Uterus (tissue), 4 donors: Measurements from ENCODE around the gene UCK1. TPM values are rescaled to one million over a fixed set of nuclear protein-coding genes. Genes with fewer than 3 reads are reported as not detected.

ENCODE experiments used
- DNase-seq, 2 donors: peaks; one replicate each; pipeline ENCODE4 v3.0.0-alpha.2; 2019 to 2020
- H3K27ac ChIP-seq, 2 donors: fragments of 200-600 bp; sonication (generic); 1 replicate in 1 of 2; 2 replicates in 1 of 2; pipeline ENCODE4 v1.5.1; 2016 to 2018
- H3K27me3 ChIP-seq, 2 donors: fragments of 200-600 bp; sonication (generic); one replicate each; pipeline ENCODE4 v1.5.1; 2018 to 2019; ENCODE audit warnings: control low read depth in 1 of 2
- H3K36me3 ChIP-seq, 2 donors: fragments of 200-600 bp; sonication (generic); one replicate each; pipeline ENCODE4 v1.5.1; 2019; ENCODE audit warnings: control low read depth in 1 of 2
- H3K4me1 ChIP-seq, 2 donors: fragments of 200-600 bp; sonication (generic); one replicate each; pipeline ENCODE4 v1.5.1; 2018 to 2019; ENCODE audit warnings: control low read depth in 1 of 2
- H3K4me3 ChIP-seq, 2 donors: fragments of 200-600 bp; sonication (generic); 1 replicate in 1 of 2; 2 replicates in 1 of 2; pipeline ENCODE4 v1.5.1; 2018 to 2019; ENCODE audit warnings: mild to moderate bottlenecking in 1 of 2
- H3K9me3 ChIP-seq, 2 donors: fragments of 200-600 bp; sonication (generic); one replicate each; pipeline ENCODE4 v1.5.1; 2019; ENCODE audit warnings: control low read depth in 1 of 2
- CTCF ChIP-seq, 4 experiments: fragments of 200-600 bp in 2 of 4; fragments of 450-650 bp in 2 of 4; sonication (generic) in 2 of 4; IDR thresholded peaks; one replicate each; pipeline ENCODE4 v1.5.1; 2016 to 2019; ENCODE audit warnings: antibody characterized with exemption in 4 of 4, mild to moderate bottlenecking in 2 of 4, moderate library complexity in 1 of 4
- POLR2A ChIP-seq, 2 donors: fragments of 450-650 bp; IDR thresholded peaks; one replicate each; pipeline ENCODE4 v1.6.1; 2016; ENCODE audit warnings: antibody characterized with exemption in 2 of 2, mild to moderate bottlenecking in 1 of 2, moderate library complexity in 1 of 2
- intact Hi-C: fragments of 100-400 bp; cut with DNase I; formaldehyde crosslinking; loops from one replicate; pipeline ENCODE4 v1.15.1; 2023; ENCODE audit warnings: low total_unique reads
- total RNA-seq, 4 donors: library from RNA; depleted of rRNA in 3 of 4; stranded (reverse); fragments of >200 nt in 3 of 4; gene quantifications; one replicate each; pipeline versions ENCODE4 v1.1.0 to v1.2.4, GENCODE V29; 2014 to 2023
- donor health status: DM: yes; HTN: yes; CAD: no.

UCK1 gene
- total RNA-seq, 4 donors from 2014 or later = 7.7 to 37.7 (median 18.6) TPM

- intact Hi-C loops = no loop called here
- no peaks in the 10 kb centered on the region for H3K36me3 ChIP-seq
- peak overlapping the region; percentile 47 to 100 for H3K4me3 ChIP-seq
- no peaks in the 10 kb centered on the region for H3K4me1 ChIP-seq
- H3K27ac ChIP-seq = peak overlapping the region; percentile 80 to 91
- H3K27me3 ChIP-seq = no peaks in the 10 kb centered on the region
- DNase-seq = no peak
- no peak for TF ChIP-seq CTCF (IDR thresholded peaks at IDR 0.05)
- TF ChIP-seq POLR2A (IDR thresholded peaks at IDR 0.05) = no peak
- no peaks in the 10 kb centered on the region for H3K9me3 ChIP-seq
Measured at GRCh38 chr9:131529597-131530545, 1.2 kb downstream of the UCK1 start.

GRCh38 chr9:131528886-131529505 is 2.1 kb downstream of the UCK1 start:
- intact Hi-C loops = no loop called here
- no peaks in the 10 kb centered on the region for H3K4me1 ChIP-seq
- TF ChIP-seq CTCF (IDR thresholded peaks at IDR 0.05) (no peak), POLR2A (IDR thresholded peaks at IDR 0.05) (no peak)
- no peak overlapping the region for H3K27ac ChIP-seq
- no peak overlapping the region for H3K4me3 ChIP-seq
- H3K9me3 ChIP-seq = no peaks in the 10 kb centered on the region
- no peaks in the 10 kb centered on the region for H3K36me3 ChIP-seq
- DNase-seq = no peak
- H3K27me3 ChIP-seq = no peaks in the 10 kb centered on the region

- DNase-seq = no peak
- Histone ChIP-seq H3K27ac (no peak overlapping the region), H3K4me3 (no peak overlapping the region), H3K4me1 (no peaks in the 10 kb centered on the region), H3K36me3 (no peaks in the 10 kb centered on the region), H3K9me3 (no peaks in the 10 kb centered on the region), H3K27me3 (no peaks in the 10 kb centered on the region)
- intact Hi-C loops = no loop called here
- TF ChIP-seq CTCF (IDR thresholded peaks at IDR 0.05) (no peak), POLR2A (IDR thresholded peaks at IDR 0.05) (no peak)
Measured at GRCh38 chr9:131528186-131528585, 2.9 kb downstream of the UCK1 start.

- Histone ChIP-seq H3K27ac (no peak overlapping the region), H3K36me3 (no peaks in the 10 kb centered on the region), H3K4me3 (no peak overlapping the region), H3K4me1 (no peaks in the 10 kb centered on the region), H3K9me3 (no peaks in the 10 kb centered on the region), H3K27me3 (no peaks in the 10 kb centered on the region)
- intact Hi-C loops = no loop called here
- DNase-seq = no peak
- TF ChIP-seq POLR2A (IDR thresholded peaks at IDR 0.05) (no peak), CTCF (IDR thresholded peaks at IDR 0.05) (no peak)
Measured at GRCh38 chr9:131525643-131526565, 5.2 kb downstream of the UCK1 start.
